ENCODE data around the gene PITPNM3. TPM values are rescaled to one million over a fixed set of nuclear protein-coding genes. Genes with fewer than 3 reads are reported as not detected.

Gene PITPNM3
- total RNA-seq, 4 donors from 2014 or later = 0.13 to 0.87 (median 0.41) TPM

DNA sequence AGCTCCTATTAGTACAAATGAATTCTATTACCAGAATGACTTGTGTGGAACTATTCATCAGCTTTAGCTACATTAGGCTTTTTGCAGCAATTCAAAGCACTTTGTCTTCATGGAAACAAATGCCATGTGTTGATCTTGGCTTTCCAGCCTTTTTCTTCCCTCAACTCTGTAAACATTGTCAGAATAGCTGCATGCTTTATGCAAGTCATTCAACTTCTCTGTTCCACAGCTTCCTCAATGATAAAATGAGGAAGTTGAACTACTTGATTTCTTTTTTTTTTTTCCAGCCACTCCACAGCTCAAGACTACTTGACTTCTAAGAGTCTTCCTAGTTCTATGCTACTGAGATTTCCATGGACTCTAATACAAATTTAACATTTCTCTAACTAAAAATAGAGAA lies 43.0 kb upstream of the PITPNM3 start:
- Histone ChIP-seq H3K27ac (no peak overlapping the region), H3K36me3 (peaks cover 0 to 40% of the 10 kb centered on the region in 2 donors), H3K9me3 (no peaks in the 10 kb centered on the region), H3K4me1 (peaks cover 7 to 11% of the 10 kb centered on the region in 2 donors), H3K4me3 (no peak overlapping the region), H3K27me3 (no peaks in the 10 kb centered on the region)
- in situ Hi-C loops (cut with MboI; ENCODE audit: low sequenced_read_pairs in 4 of 4) (loop anchor here in 1 of 4 donors (25.0 kb wide), 1 partner anchor 137 kb away; no protein-coding TSS in a partner anchor), intact Hi-C loops (cut with DNase I; ENCODE audit: low total_unique reads) (no loop called here)
- DNase-seq = no peak
- TF ChIP-seq, protein P1, sequence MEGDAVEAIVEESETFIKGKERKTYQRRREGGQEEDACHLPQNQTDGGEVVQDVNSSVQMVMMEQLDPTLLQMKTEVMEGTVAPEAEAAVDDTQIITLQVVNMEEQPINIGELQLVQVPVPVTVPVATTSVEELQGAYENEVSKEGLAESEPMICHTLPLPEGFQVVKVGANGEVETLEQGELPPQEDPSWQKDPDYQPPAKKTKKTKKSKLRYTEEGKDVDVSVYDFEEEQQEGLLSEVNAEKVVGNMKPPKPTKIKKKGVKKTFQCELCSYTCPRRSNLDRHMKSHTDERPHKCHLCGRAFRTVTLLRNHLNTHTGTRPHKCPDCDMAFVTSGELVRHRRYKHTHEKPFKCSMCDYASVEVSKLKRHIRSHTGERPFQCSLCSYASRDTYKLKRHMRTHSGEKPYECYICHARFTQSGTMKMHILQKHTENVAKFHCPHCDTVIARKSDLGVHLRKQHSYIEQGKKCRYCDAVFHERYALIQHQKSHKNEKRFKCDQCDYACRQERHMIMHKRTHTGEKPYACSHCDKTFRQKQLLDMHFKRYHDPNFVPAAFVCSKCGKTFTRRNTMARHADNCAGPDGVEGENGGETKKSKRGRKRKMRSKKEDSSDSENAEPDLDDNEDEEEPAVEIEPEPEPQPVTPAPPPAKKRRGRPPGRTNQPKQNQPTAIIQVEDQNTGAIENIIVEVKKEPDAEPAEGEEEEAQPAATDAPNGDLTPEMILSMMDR (IDR thresholded peaks at IDR 0.05 in 4 of 5, conservative IDR thresholded peaks at IDR 0.05 in 1 of 5) = no peak
- TF ChIP-seq POLR2A (IDR thresholded peaks at IDR 0.05) = no peak
- ATAC-seq = no peak

DNA sequence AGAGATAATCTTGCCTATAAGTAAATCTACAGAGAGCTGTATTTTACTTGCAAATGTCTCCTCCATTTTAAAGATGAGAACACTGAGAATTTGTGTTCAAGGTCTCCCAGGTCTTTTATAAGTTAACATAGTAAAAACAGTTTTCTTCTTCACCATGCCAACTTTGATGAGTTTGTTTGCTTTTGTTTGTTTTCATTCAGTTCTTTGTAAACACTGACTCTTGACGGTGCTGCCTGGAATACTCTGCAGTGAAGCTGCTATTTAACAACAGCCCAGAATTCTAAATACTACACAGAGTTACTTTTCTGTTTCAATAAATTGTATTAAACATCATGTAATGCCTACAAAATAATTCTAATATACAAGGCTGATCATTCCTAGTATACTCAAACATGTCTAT lies 41.4 kb upstream of the PITPNM3 start:
- H3K27ac ChIP-seq = no peak overlapping the region
- H3K36me3 ChIP-seq = peaks cover 0 to 47% of the 10 kb centered on the region in 2 donors
- TF ChIP-seq, protein P1 (IDR thresholded peaks at IDR 0.05 in 4 of 5, conservative IDR thresholded peaks at IDR 0.05 in 1 of 5) = no peak
- no peak for TF ChIP-seq POLR2A (IDR thresholded peaks at IDR 0.05)
- in situ Hi-C loops (cut with MboI; ENCODE audit: low sequenced_read_pairs in 4 of 4) = loop anchor here in 1 of 4 donors (25.0 kb wide), 1 partner anchor 135 kb away; no protein-coding TSS in a partner anchor
- ATAC-seq = no peak
- no peak for DNase-seq
- no peaks in the 10 kb centered on the region for H3K27me3 ChIP-seq
- intact Hi-C loops (cut with DNase I; ENCODE audit: low total_unique reads) = no loop called here
- H3K4me3 ChIP-seq = no peak overlapping the region
- no peaks in the 10 kb centered on the region for H3K9me3 ChIP-seq
- H3K4me1 ChIP-seq = peaks cover 7 to 11% of the 10 kb centered on the region in 2 donors

DNA sequence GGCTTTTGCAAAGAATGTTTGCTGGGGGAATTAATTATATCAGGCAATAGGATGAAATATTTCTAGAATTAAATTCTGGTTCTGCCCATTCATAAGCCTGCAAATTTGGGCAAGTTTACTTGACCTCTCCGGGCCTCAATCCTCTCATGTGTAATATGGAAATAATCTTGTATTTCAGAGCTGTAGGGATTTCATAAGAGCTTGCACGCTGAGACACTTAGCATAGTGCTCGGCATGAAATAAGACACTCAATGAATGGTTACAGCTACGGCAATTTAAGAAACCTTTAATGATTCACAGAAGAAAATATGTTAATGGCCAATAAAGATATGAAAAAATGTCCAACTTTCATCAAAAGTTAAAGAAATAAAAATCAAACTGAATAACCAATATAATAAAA lies 40.6 kb upstream of the PITPNM3 start:
- intact Hi-C loops (cut with DNase I; ENCODE audit: low total_unique reads) (no loop called here), in situ Hi-C loops (cut with MboI; ENCODE audit: low sequenced_read_pairs in 4 of 4) (loop anchor here in 1 of 4 donors (25.0 kb wide), 1 partner anchor 135 kb away; no protein-coding TSS in a partner anchor)
- ATAC-seq (no peak), DNase-seq (no peak)
- H3K27ac ChIP-seq = no peak overlapping the region
- H3K4me1 ChIP-seq = peaks cover 7 to 11% of the 10 kb centered on the region in 2 donors
- no peak for TF ChIP-seq POLR2A (IDR thresholded peaks at IDR 0.05)
- TF ChIP-seq, protein P1 (IDR thresholded peaks at IDR 0.05 in 4 of 5, conservative IDR thresholded peaks at IDR 0.05 in 1 of 5) = no peak
- no peak overlapping the region for H3K4me3 ChIP-seq
- H3K9me3 ChIP-seq = no peaks in the 10 kb centered on the region
- peaks cover 0 to 44% of the 10 kb centered on the region in 2 donors for H3K36me3 ChIP-seq
- no peaks in the 10 kb centered on the region for H3K27me3 ChIP-seq

DNA sequence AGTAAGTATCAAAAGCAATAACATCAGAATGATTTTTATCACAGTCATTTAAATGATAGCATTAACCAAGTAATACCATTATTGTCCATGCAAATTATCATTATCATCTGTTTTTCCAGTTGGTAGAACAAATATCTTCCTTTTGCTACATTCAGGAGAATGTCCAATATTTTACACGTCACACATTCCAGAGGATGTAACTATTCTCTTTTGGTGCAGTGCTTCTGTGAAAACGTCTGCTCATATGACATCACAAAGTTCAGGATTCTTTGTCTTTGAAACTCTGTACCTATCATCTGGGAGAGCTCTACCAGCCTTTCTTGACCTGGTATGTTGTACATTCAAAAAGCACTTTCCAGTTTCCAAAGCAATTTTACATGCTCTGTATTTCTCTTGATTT lies 40.2 kb upstream of the PITPNM3 start:
- peaks cover 0 to 44% of the 10 kb centered on the region in 2 donors for H3K36me3 ChIP-seq
- intact Hi-C loops (cut with DNase I; ENCODE audit: low total_unique reads) = no loop called here
- TF ChIP-seq, protein P1 (IDR thresholded peaks at IDR 0.05 in 4 of 5, conservative IDR thresholded peaks at IDR 0.05 in 1 of 5) = no peak
- no peak for TF ChIP-seq POLR2A (IDR thresholded peaks at IDR 0.05)

More for the DNA sequence above, 40.2 kb upstream of the PITPNM3 start:
- ATAC-seq (no peak), DNase-seq (no peak)
- H3K27ac ChIP-seq = no peak overlapping the region
- H3K4me3 ChIP-seq = no peak overlapping the region
- in situ Hi-C loops (cut with MboI; ENCODE audit: low sequenced_read_pairs in 4 of 4) = loop anchor here in 1 of 4 donors (25.0 kb wide), 1 partner anchor 134 kb away; no protein-coding TSS in a partner anchor
- peaks cover 7 to 11% of the 10 kb centered on the region in 2 donors for H3K4me1 ChIP-seq
- H3K27me3 ChIP-seq = no peaks in the 10 kb centered on the region
- H3K9me3 ChIP-seq = no peaks in the 10 kb centered on the region
